Measurements from ENCODE around the gene UROC1. TPM values are rescaled to one million over a fixed set of nuclear protein-coding genes. Genes with fewer than 3 reads are reported as not detected.

Gene UROC1
- total RNA-seq, 1 experiment from 2014 or later, result not detected

GRCh38 chr3:126501736-126502135 lies 15.8 kb downstream of the UROC1 start:
- Histone ChIP-seq H3K9ac (ENCODE audit: extremely low read depth, insufficient read length, low read length) (no peak overlapping the region), H2AK5ac (ENCODE audit: insufficient read length, low read length) (no peak overlapping the region), H4K91ac (ENCODE audit: insufficient read length, low read depth, low read length) (no peak overlapping the region), H3K4me1 (ENCODE audit: insufficient read depth, low read length) (peaks cover 3% of the 10 kb centered on the region; the same call in 1 of the 2 replicates), H4K8ac (replicated peaks; ENCODE audit: insufficient read length, low read depth, low read length) (no peak overlapping the region), H3K14ac (ENCODE audit: insufficient read depth, low read length) (no peak overlapping the region), H4K5ac (ENCODE audit: insufficient read length, low read depth, low read length) (no peak overlapping the region), H3K23me2 (ENCODE audit: insufficient read length, low read depth, low read length, poor library complexity, severe bottlenecking) (no peaks in the 10 kb centered on the region), H3K23ac (ENCODE audit: insufficient read length, low read depth, low read length) (no peak overlapping the region), H2AFZ (ENCODE audit: low read length) (no peak overlapping the region), H2BK15ac (ENCODE audit: low read depth, low read length) (no peak overlapping the region), H3K4me2 (ENCODE audit: insufficient read depth, insufficient read length, low read length) (no peak overlapping the region), H2BK5ac (ENCODE audit: insufficient read length, low read length) (no peak overlapping the region), H3K27ac (ENCODE audit: insufficient read length, low read depth, low read length) (no peak overlapping the region), H2BK120ac (ENCODE audit: low read depth, low read length, poor library complexity, severe bottlenecking) (no peak overlapping the region), H3T11ph (ENCODE audit: low read length) (no peak overlapping the region), H4K20me1 (ENCODE audit: control insufficient read depth, insufficient read depth, insufficient read length) (no peaks in the 10 kb centered on the region), H3K18ac (ENCODE audit: insufficient read length, low read depth, low read length) (no peak overlapping the region), H3K27me3 (ENCODE audit: insufficient read depth, low read length) (no peaks in the 10 kb centered on the region), H3K56ac (ENCODE audit: insufficient read length, low read depth, low read length) (no peak overlapping the region), H3K79me2 (ENCODE audit: insufficient read depth, low read length) (no peaks in the 10 kb centered on the region), H2BK12ac (ENCODE audit: insufficient read length, low read depth, low read length) (no peak overlapping the region), H3K9me3 (ENCODE audit: control insufficient read depth, low read depth, low read length) (no peaks in the 10 kb centered on the region), H2BK20ac (ENCODE audit: low read depth, low read length, poor library complexity, severe bottlenecking) (no peak overlapping the region), H3K4ac (ENCODE audit: low read depth, low read length) (no peak overlapping the region), H3K79me1 (ENCODE audit: insufficient read depth, low read depth, low read length, poor library complexity, severe bottlenecking) (no peaks in the 10 kb centered on the region)
- Mint-ChIP-seq H3K27ac (no peak overlapping the region), H3K36me3 (ENCODE audit: insufficient read depth in 1 of 3, low read depth in 3 of 3) (no peaks in the 10 kb centered on the region), H3K4me3 (no peak overlapping the region), H3K27me3 (ENCODE audit: low read depth) (peaks cover 1% of the 10 kb centered on the region; the same call in 1 of the 2 replicates), H3K9me3 (no peaks in the 10 kb centered on the region), H3K4me1 (peaks cover 15 to 22% of the 10 kb centered on the region in 2 experiments)
- no peak for DNase-seq
- TF ChIP-seq CTCF (conservative IDR thresholded peaks at IDR 0.05), result no peak
- WGBS (ENCODE audit: extremely low coverage, insufficient read length, low lambda C conversion rate), result no CpG with 5 or more reads among the region's 7 CpGs
